MCF 10A (cell line): ENCODE data around the gene TSPAN4. TPM values are rescaled to one million over a fixed set of nuclear protein-coding genes. Genes with fewer than 3 reads are reported as not detected.

Source experiments
- Bru-seq: library from RNA; stranded (reverse); fragments of 400-500 nt; gene quantifications from one replicate; lab custom pipeline; 2021; lab: Mats Ljungman, UMichigan
- BruChase-seq, 2 experiments: library from RNA; stranded (reverse); fragments of 400-500 nt; gene quantifications; one replicate each; lab custom pipeline; 2021; lab: Mats Ljungman, UMichigan
- BruUV-seq: library from RNA; stranded (reverse); fragments of 400-500 nt; replicated peaks from 2 replicates; lab custom pipeline; 2021; lab: Mats Ljungman, UMichigan
- CTCF ChIA-PET: fragments of 300-600 bp; sonication (Branson Sonifier 250); formaldehyde crosslinking; extraction: SDS; loops from one replicate; lab custom pipeline; 2021; ENCODE audit warnings: antibody characterized with exemption, inconsistent platforms; lab: Yijun Ruan, JAX
- POLR2A ChIA-PET: fragments of 300-600, 350-650 bp; sonication (Branson Sonifier 250); formaldehyde crosslinking; extraction: SDS; loops from one replicate; lab custom pipeline; 2020; ENCODE audit warnings: antibody characterized with exemption, inconsistent platforms; lab: Yijun Ruan, JAX
- DNase-seq: peaks from one replicate; pipeline ENCODE4 v3.0.0-alpha.2; 2018; ENCODE audit not compliant: unreplicated experiment
- H3K27ac Mint-ChIP-seq: one replicate; pipeline ENCODE4 v1.8.0; 2022; ENCODE audit warnings: mild to moderate bottlenecking, low read depth, mixed read lengths; ENCODE audit not compliant: unreplicated experiment
- H3K27me3 Mint-ChIP-seq: one replicate; pipeline ENCODE4 v1.8.0; 2022; ENCODE audit warnings: mixed read lengths; ENCODE audit not compliant: insufficient read depth, unreplicated experiment
- H3K36me3 Mint-ChIP-seq: one replicate; pipeline ENCODE4 v1.8.0; 2022; ENCODE audit warnings: mild to moderate bottlenecking, moderate library complexity, mixed read lengths; ENCODE audit not compliant: insufficient read depth, unreplicated experiment
- H3K4me1 Mint-ChIP-seq: one replicate; pipeline ENCODE4 v1.8.0; 2022; ENCODE audit warnings: mixed read lengths; ENCODE audit not compliant: insufficient read depth, unreplicated experiment
- H3K4me3 Mint-ChIP-seq: one replicate; pipeline ENCODE4 v1.8.0; 2022; ENCODE audit warnings: mild to moderate bottlenecking, moderate library complexity, mixed read lengths; ENCODE audit not compliant: unreplicated experiment
- H3K9me3 Mint-ChIP-seq: one replicate; pipeline ENCODE4 v1.8.0; 2022; ENCODE audit warnings: mixed read lengths; ENCODE audit not compliant: unreplicated experiment
- CTCF ChIP-seq: fragments of 200-600 bp; IDR thresholded peaks from one replicate; pipeline ENCODE4 v1.8.0; 2022; ENCODE audit warnings: antibody characterized with exemption, mild to moderate bottlenecking; ENCODE audit not compliant: unreplicated experiment
- intact Hi-C: fragments of 100-400 bp; cut with micrococcal nuclease; formaldehyde crosslinking; loops from 2 replicates; pipeline ENCODE4 v1.14.1; 2022
- long read RNA-seq: library from polyadenylated mRNA; stranded (forward); transcript quantifications from one replicate; pipeline ENCODE4 v2.0.0, GENCODE V29; 2022
- total RNA-seq: library from RNA; stranded (reverse); gene quantifications from 2 replicates; pipeline ENCODE4 v1.2.3, GENCODE V29; 2022

TSPAN4 gene, protein sequence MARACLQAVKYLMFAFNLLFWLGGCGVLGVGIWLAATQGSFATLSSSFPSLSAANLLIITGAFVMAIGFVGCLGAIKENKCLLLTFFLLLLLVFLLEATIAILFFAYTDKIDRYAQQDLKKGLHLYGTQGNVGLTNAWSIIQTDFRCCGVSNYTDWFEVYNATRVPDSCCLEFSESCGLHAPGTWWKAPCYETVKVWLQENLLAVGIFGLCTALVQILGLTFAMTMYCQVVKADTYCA
- total RNA-seq: 118 and 148 TPM in 2 replicates
- Bru-seq, nascent RNA: percentile 52 among the genes with signal in this experiment
- percentile 77 among the genes with signal in this experiment for BruChase-seq, experiment 1, labeled RNA remaining after a 6-hour chase
- BruChase-seq, experiment 2, labeled RNA remaining after a 2-hour chase: percentile 67 among the genes with signal in this experiment
- long read RNA-seq, transcript TSPAN4-203 (9 exons, 1,423 nt): major isoform, 20 of 73 reads
- long read RNA-seq, transcript TSPAN4-205 (9 exons, 1,426 nt): minor isoform, 6 of 73 reads
- long read RNA-seq, partial matches to known transcripts: 15 of 73 reads
- long read RNA-seq, other reads (novel, unspliced or antisense): 24 of 73 reads

DNA sequence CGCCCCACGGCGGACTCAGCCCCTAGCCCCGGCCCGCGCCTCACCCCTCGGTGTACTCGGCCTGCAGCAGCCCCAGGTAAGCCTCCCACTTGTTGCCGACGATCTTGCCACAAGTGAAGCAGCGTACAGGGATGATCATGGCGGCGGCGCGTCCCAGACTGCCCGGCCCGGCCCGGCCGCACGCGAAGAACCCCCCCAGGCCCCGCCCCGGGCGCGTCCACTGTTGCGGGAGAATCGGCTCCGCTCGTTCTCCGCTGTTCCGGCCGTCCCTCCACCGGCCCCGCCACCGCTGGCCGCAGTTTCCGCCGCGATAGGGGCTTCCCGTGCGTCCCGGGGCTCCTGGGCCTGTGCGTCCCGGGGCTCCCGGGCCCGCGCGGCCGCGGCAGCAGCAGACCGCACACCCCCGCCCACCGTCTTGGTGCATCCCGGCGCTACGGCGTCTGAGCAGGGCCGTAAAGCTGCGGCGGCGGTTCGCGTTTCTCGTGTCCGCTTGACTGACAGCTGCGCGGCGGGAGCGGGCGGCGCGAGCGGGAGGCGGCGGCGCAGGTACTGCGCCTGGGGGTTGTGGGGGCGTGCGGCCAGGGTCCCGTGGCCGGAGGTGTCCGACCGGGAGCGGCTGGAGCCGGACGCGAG, at the start of gene TSPAN4, which contains the start of gene POLR2L:
Gene TSPAN4, plus strand, starts transcription at position 483 of the 633 bp plus-strand sequence. CDS start 7,453 bp downstream, outside the sequence.
Gene POLR2L, minus strand, starts transcription at position 160 of the 633 bp plus-strand sequence. Its CDS starts 21 bp downstream, at position 139.
- peaks cover 31% of the 10 kb centered on the region for H3K4me1 Mint-ChIP-seq

DNA sequence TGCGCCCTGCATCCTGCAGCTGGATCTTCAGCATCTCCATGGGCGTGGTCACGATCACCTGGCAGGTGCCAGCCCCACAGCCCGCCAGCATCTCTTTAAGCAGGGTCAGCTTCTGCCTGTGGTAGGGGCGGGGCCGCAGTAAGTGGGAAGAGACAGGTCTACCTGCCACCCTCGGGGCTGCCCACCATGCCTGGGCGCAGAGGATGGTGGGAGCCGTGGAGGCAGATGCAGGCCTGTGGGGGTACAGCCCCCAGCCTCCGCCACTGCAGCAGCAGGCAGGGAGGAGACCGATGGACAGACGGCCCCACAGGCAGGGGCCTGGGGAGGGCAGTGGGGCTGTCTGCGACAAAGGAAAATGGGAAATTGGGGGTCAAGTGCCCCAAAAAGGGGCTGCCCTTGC, 49.8 kb upstream of the TSPAN4 start:
- Mint-ChIP-seq H3K4me3 (no peak overlapping the region), H3K4me1 (no peaks in the 10 kb centered on the region), H3K36me3 (peaks cover 29% of the 10 kb centered on the region), H3K9me3 (no peaks in the 10 kb centered on the region), H3K27me3 (no peaks in the 10 kb centered on the region), H3K27ac (no peak overlapping the region)
- no peak for DNase-seq
- ChIA-PET POLR2A (interaction anchor here (0.6 to 1.3 kb wide), 2 partner anchors 11 to 46 kb away, joined by 3 to 4 read pairs; partner anchors contain the start of gene TALDO1), CTCF (interaction anchor here (0.7 to 1.6 kb wide), 4 partner anchors 9 to 70 kb away, joined by 3 to 5 read pairs (median 4); no protein-coding TSS in a partner anchor)
- BruUV-seq: no TSS peak
- no peak for TF ChIP-seq CTCF
- intact Hi-C loops: no loop called here

More for the DNA sequence above, at the start of gene TSPAN4, which contains the start of gene POLR2L:
- peaks cover 57% of the 10 kb centered on the region for H3K36me3 Mint-ChIP-seq
- no TSS peak for BruUV-seq
- no peaks in the 10 kb centered on the region for H3K27me3 Mint-ChIP-seq
- H3K27ac Mint-ChIP-seq: peak within 1 kb of the TSS; percentile 90
- peak within 1 kb of the TSS; percentile 87 for H3K4me3 Mint-ChIP-seq
- no peak for TF ChIP-seq CTCF
- DNase-seq: peak; percentile 87
- no peaks in the 10 kb centered on the region for H3K9me3 Mint-ChIP-seq
- intact Hi-C loops: loop anchor here (5.0 kb wide), 1 partner anchor 35 kb away; the partner anchor contains the start of genes PIDD1 and RPLP2
- ChIA-PET CTCF (no interaction called here), POLR2A (interaction anchor here (0.6 to 7.2 kb wide), 11 partner anchors 8 to 467 kb away, joined by 3 to 141 read pairs (median 8); partner anchors contain the start of genes CD151, CHID1, PNPLA2 and RPLP2)

GRCh38 chr11:793556-793955, 49.1 kb upstream of the TSPAN4 start:
- no peak overlapping the region for H3K27ac Mint-ChIP-seq
- no peak for DNase-seq
- H3K27me3 Mint-ChIP-seq: no peaks in the 10 kb centered on the region
- peaks cover 29% of the 10 kb centered on the region for H3K36me3 Mint-ChIP-seq
- ChIA-PET POLR2A (interaction anchor here (0.7 to 1.3 kb wide), 3 partner anchors 11 to 87 kb away, joined by 3 to 4 read pairs (median 3); no protein-coding TSS in a partner anchor), CTCF (interaction anchor here (0.7 to 1.6 kb wide), 5 partner anchors 10 to 212 kb away, joined by 3 to 5 read pairs (median 4); no protein-coding TSS in a partner anchor)
- H3K9me3 Mint-ChIP-seq: no peaks in the 10 kb centered on the region
- no TSS peak for BruUV-seq
- no peaks in the 10 kb centered on the region for H3K4me1 Mint-ChIP-seq
- no peak overlapping the region for H3K4me3 Mint-ChIP-seq
- intact Hi-C loops: no loop called here
- TF ChIP-seq CTCF: no peak
